GM19043 (cell line): ENCODE results near the gene FAM13A.

Experiments used
- ATAC-seq: cut with Tn5 transposase; IDR thresholded peaks from one replicate; pipeline ENCODE4 v1.9.1; 2021; ENCODE audit warnings: low read depth; ENCODE audit not compliant: unreplicated experiment

Gene FAM13A

DNA sequence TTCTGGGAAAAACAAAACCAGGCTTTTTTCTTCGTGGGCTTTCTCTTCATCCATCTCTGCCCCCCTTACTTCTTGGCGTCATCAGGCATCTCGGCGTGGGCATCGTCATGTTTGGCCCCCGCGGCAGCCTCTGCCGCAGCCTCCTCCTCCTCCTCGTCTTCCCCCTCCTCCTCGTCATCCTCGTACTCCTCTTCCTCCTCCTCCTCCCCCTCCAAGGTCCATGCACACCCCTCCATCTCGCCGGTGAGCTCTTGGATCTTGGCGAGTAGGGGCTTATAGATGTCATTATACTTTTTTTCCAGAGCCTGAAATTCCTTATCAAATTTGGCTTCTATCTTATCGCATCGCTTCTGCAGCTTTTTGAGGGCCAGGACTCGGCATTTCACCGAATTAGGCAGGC is 359.8 kb downstream of the FAM13A start:
- no peak for ATAC-seq

DNA sequence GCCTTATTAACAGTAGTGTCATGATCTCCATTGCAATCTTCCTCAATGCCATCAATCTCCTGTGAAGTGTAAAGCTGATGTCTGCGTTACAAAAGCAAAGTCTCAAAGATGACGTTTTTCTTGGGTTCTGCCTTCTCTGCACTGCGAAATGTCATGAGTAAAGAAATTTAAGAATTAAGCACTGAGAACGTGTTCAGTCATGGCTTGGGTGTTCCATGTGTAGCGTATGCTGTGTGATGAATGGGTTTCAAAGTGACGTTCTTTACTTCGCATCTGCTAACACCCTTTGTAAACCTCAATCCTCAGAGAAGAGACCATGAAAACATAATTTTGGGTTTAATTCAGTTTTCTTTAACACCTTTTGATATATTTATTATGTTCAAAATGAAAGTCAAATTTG is 360.4 kb downstream of the FAM13A start:
- ATAC-seq, result no peak

DNA sequence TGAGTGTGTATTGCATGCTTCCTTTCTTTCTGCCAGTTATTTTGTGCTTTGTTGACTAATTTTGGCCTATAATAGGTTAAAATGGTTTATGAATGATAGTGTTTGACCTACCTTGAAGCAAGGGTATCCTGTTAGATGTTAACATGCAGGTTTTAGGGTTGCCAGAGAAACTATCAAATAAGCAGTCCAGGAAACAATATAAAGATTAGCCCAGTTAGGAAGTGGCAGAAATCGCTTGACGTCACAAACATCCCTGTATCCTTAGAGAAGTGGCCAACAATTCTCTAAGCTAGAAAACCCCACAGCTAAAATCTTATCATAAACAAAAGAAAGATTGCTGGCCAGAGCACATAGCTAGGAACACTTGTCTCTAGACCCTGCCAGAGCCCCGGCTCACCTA is 363.2 kb downstream of the FAM13A start:
- ATAC-seq, result no peak

DNA sequence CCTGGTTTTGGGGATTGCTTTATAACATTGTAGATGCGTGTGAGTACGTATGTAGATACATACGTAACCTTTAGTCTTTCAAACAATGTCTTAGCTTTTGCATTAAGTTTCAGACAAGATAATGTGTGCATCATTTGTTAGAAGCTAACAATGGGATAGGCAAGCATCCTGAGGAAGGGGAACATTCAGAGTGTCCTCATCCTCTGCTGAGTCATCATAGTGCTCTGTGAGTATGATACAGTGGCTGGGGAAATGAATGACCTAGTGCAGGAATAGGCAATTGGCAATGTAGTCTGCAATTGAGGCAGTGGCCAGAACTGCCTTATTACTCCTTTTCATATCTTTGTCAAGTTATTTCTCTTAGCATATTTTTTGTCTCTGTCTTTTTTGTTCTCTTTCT is 366.6 kb downstream of the FAM13A start:
- no peak for ATAC-seq

DNA sequence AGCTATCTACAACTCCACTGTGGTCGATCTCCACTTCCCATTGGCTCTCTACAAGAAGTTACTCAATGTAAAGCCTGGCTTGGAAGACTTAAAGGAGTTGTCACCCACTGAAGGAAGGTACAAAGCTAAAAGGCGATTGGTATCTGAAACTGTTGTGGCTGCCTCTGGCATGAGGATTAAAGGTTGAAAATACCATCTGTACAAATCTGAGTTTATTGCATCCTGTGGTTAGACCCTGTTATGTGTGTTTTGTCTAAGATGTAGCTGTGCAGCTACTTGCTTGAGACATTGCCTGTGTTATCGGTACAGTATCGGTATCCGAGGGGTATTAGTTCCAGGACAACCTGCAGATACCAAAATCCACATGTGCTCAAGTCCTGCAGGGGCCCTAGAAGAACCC is 375.8 kb downstream of the FAM13A start:
- ATAC-seq, result no peak
